Pancreas (tissue), 10 donors: Measurements from ENCODE around the gene TUBGCP3. TPM values are rescaled to one million over a fixed set of nuclear protein-coding genes. Genes with fewer than 3 reads are reported as not detected.

Source experiments
- ATAC-seq, 4 donors: fragments of 200-7000 bp; cut with Tn5 transposase; one replicate each; pipeline versions ENCODE4 v1.8.0 to v1.9.1; 2020; ENCODE audit warnings: mild to moderate bottlenecking in 4 of 4, moderate library complexity in 4 of 4
- DNase-seq, 6 donors: peaks; one replicate each; pipeline ENCODE4 v3.0.0-alpha.2; 2020
- FAIRE-seq: peaks from 2 replicates; lab custom pipeline; 2012; peaks lifted over from hg19 to GRCh38; lab: Jason Lieb, UNC
- H3K27ac ChIP-seq, 4 donors: fragments of 200-600 bp; sonication (generic); 1 replicate in 3 of 4; 2 replicates in 1 of 4; pipeline versions ENCODE4 v1.5.0 to v1.8.0; 2020
- H3K27me3 ChIP-seq, 4 donors: fragments of 200-600 bp; one replicate each; pipeline ENCODE4 v1.8.0; 2021
- H3K36me3 ChIP-seq, 3 donors: fragments of 200-600 bp; sonication (generic) in 1 of 3; one replicate each; pipeline versions ENCODE4 v1.5.0 to v1.8.0; 2020 to 2021
- H3K4me1 ChIP-seq, 3 donors: fragments of 200-600 bp; one replicate each; pipeline ENCODE4 v1.8.0; 2021
- H3K4me3 ChIP-seq, 4 donors: fragments of 200-600 bp; sonication (generic) in 2 of 4; one replicate each; pipeline versions ENCODE4 v1.5.0 to v1.8.0; 2020 to 2021
- H3K9me3 ChIP-seq, 4 donors: fragments of 200-600 bp; one replicate each; pipeline ENCODE4 v1.8.0; 2021
- CTCF ChIP-seq, 4 donors: fragments of 200-600 bp; sonication (generic) in 3 of 4; IDR thresholded peaks; one replicate each; pipeline versions ENCODE4 v1.5.0 to v1.8.0; 2021; ENCODE audit warnings: antibody characterized with exemption in 4 of 4
- WGBS, 2 donors: extraction: QIAGEN DNeasy Blood & Tissue Kit; methylation state at CpG; one replicate each; pipeline ENCODE4 v1.1.7; 2013; 5-methylcytosine and 5-hydroxymethylcytosine counted together
- intact Hi-C, 3 donors: fragments of 100-400 bp; cut with DNase I; formaldehyde crosslinking; loops; one replicate each; pipeline versions ENCODE4 v1.11.1 to v1.14.2; 2022
- polyA plus RNA-seq, 2 donors: library from polyadenylated mRNA; stranded (reverse); fragments of 200-250 nt; gene quantifications; one replicate each; pipeline ENCODE4 v1.2.3, GENCODE V29; 2013
- total RNA-seq, 6 donors: library from RNA; stranded (reverse); fragmentation: NEBNext Ultra II Directional in 4 of 6; extraction: Animal tissue kit (Norgen Biotek cat#: 25700) in 4 of 6; gene quantifications; one replicate each; pipeline versions ENCODE4 v1.2.1 to v1.2.4, GENCODE V29; 2021 to 2023
- donor health status: healthy with polysubstance abuse.
- donor health status: DM: no; HTN: no; CAD: no; lungs with moderate emphysema.
- donor health status: DM: no; HTN: no; CAD: no.
- donor health status: control.
- donor health status: control.
- donor health status: Bipolar disorder and iron deficiency.
- donor health status: DM: yes; HTN: yes; CAD: no.
- donor health status: DM: no; HTN: no; CAD: no.
- donor health status: DM: no; HTN: no; CAD: no.
- donor health status: DM: yes; HTN: yes; CAD: no.

TUBGCP3 gene
- total and polyA plus RNA-seq, 8 donors, result 6.3 to 20.2 (median 12.6) TPM

DNA sequence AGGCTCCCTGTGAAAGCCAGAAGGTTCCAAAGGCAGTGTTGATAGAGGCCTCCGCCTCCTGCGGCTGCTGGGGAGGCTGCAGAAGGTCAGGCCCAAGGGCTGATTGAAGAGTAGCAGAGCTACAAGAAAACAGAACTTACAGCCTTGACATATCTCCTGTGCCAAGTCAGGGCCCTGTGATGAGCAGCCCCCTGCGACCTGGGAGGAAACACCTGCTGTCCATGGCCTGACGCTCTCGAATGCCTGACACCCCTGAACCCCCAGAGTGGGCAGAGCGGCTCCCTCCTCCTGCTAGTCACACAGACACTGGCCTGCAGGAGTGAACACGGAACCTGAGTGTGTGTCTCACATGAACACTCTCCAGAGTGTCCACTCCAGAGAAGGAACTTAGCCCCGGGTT is 38.2 kb upstream of the TUBGCP3 start:
- Histone ChIP-seq H3K9me3 (no peaks in the 10 kb centered on the region), H3K4me1 (no peaks in the 10 kb centered on the region), H3K4me3 (no peak overlapping the region), H3K27me3 (no peaks in the 10 kb centered on the region), H3K36me3 (no peaks in the 10 kb centered on the region), H3K27ac (no peak overlapping the region)
- FAIRE-seq, result no peak
- 60 to 76% methylated on average over 8 of the region's 8 CpGs for WGBS, 2 donors
- no peak for ATAC-seq
- intact Hi-C loops, result loop anchor here in 1 of 3 donors (5.0 kb wide), 1 partner anchor 246 kb away; no protein-coding TSS in a partner anchor
- no peak for DNase-seq
- no peak for TF ChIP-seq CTCF (IDR thresholded peaks at IDR 0.05)

DNA sequence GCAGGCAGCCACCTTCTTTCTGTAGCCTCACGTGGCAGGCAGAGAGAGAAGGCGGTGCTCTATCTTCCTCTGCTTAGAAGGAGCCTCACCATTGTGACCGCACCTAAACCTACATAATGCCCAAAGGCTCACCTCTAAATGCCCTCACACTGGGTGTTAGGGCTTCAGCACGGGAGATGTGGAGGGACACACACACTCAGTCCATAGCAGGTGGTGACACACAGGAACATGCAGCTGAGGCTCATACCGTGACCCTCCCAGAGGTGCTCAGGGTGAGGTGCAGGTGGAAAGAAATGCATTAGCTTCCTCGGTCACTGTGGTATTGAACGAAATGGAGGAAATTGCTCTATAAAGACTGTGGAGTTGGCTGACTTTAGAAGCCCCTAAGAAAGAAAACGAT is 37.7 kb upstream of the TUBGCP3 start:
- intact Hi-C loops, result loop anchor here in 1 of 3 donors (5.0 kb wide), 1 partner anchor 247 kb away; no protein-coding TSS in a partner anchor
- H3K4me1 ChIP-seq, result no peaks in the 10 kb centered on the region
- H3K27ac ChIP-seq, result no peak overlapping the region
- FAIRE-seq (no peak), DNase-seq (no peak), ATAC-seq (no peak)
- H3K4me3 ChIP-seq, result no peak overlapping the region
- H3K36me3 ChIP-seq, result no peaks in the 10 kb centered on the region
- no peaks in the 10 kb centered on the region for H3K27me3 ChIP-seq
- no peaks in the 10 kb centered on the region for H3K9me3 ChIP-seq
- 68 to 83% methylated on average over 8 of the region's 8 CpGs for WGBS, 2 donors
- no peak for TF ChIP-seq CTCF (IDR thresholded peaks at IDR 0.05)

DNA sequence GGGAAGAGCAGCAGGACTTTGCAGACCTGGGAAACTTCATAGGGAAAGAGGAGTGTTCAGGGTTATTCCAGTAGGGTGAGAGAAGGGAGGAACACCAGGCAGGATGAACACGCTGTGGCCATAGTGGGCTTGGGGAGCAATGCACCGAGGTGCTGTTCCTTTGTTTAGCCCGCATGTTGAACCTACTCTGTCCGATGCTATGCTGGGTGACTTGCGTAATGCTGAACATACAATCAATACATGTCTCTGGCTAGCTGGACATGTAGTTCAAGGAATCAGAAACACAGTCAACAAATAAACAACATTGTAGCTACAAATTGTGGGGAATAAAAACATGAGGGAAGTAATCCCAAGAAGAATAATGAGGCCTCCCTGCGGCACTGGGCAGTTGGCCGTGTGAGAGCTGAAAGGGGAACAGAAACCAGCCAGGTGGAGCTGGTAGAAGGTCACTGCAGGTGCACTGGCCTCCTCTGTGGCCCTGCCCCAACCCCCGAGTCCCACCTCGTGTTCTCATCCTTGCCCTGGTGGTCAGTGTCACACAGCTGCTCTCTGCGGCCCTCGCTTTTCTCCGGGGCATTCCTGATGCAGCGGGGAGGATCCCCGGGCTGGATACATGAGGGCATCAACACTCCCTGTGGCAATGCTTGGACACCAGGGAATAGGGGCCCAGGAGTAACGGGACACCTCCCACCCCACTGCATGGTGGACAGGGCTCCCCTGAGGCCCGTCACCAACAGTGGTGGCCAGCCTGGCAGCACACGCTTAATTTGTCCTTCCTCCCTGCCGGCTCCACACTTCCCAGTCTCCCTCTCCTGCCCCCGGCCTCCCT is 36.9 kb upstream of the TUBGCP3 start:
- no peaks in the 10 kb centered on the region for H3K36me3 ChIP-seq
- no peak for ATAC-seq
- H3K27ac ChIP-seq, result no peak overlapping the region
- H3K27me3 ChIP-seq, result no peaks in the 10 kb centered on the region
- no peaks in the 10 kb centered on the region for H3K9me3 ChIP-seq
- intact Hi-C loops, result loop anchor here in 1 of 3 donors (5.0 kb wide), 1 partner anchor 247 kb away; no protein-coding TSS in a partner anchor
- FAIRE-seq, result no peak
- WGBS, 2 donors, result 71 to 81% methylated on average over 19 of the region's 19 CpGs
- H3K4me1 ChIP-seq, result no peaks in the 10 kb centered on the region
- no peak overlapping the region for H3K4me3 ChIP-seq
- no peak for TF ChIP-seq CTCF (IDR thresholded peaks at IDR 0.05)
- DNase-seq, result no peak

- Histone ChIP-seq H3K27me3 (no peaks in the 10 kb centered on the region), H3K27ac (no peak overlapping the region), H3K4me3 (no peak overlapping the region), H3K9me3 (no peaks in the 10 kb centered on the region), H3K36me3 (no peaks in the 10 kb centered on the region), H3K4me1 (no peaks in the 10 kb centered on the region)
- FAIRE-seq (no peak), DNase-seq (no peak), ATAC-seq (no peak)
- WGBS, 2 donors, result 75 to 79% methylated on average over 16 of the region's 16 CpGs
- no peak for TF ChIP-seq CTCF (IDR thresholded peaks at IDR 0.05)
- intact Hi-C loops, result no loop called here
Measured at GRCh38 chr13:112624040-112624439, 36.1 kb upstream of the TUBGCP3 start.
